Trophoblast cell (in vitro differentiated cells and primary cell): Measurements from ENCODE around the gene PPAN.
A peak's percentile ranks its signal among the peaks of the same experiment; 100 is the strongest.

ENCODE experiments used
- DNase-seq, 2 donors: peaks; one replicate each; pipeline ENCODE4 v3.0.0-alpha.2; 2016
- H2AFZ ChIP-seq: 2 replicates; pipeline ENCODE4 v1.6.1; 2013; ENCODE audit warnings: low read length, moderate library complexity, mild to moderate bottlenecking; ENCODE audit not compliant: insufficient read depth, poor library complexity
- H2AK5ac ChIP-seq: 2 replicates; pipeline ENCODE4 v1.6.1; 2013; ENCODE audit warnings: mild to moderate bottlenecking, low read length
- H2BK120ac ChIP-seq: 2 replicates; pipeline ENCODE4 v1.6.1; 2013; ENCODE audit warnings: low read length, mild to moderate bottlenecking, moderate library complexity; ENCODE audit not compliant: insufficient read depth, poor library complexity
- H2BK12ac ChIP-seq: 2 replicates; pipeline ENCODE4 v1.6.1; 2013; ENCODE audit warnings: mild to moderate bottlenecking, low read length, moderate library complexity
- H2BK5ac ChIP-seq: 2 replicates; pipeline ENCODE4 v1.6.1; 2013; ENCODE audit warnings: low read length, low read depth, moderate library complexity, mild to moderate bottlenecking; ENCODE audit not compliant: poor library complexity
- H3K14ac ChIP-seq: 2 replicates; pipeline ENCODE4 v1.6.1; 2013; ENCODE audit warnings: mild to moderate bottlenecking, low read length
- H3K18ac ChIP-seq: 2 replicates; pipeline ENCODE4 v1.6.1; 2013; ENCODE audit warnings: mild to moderate bottlenecking, low read length
- H3K23ac ChIP-seq: 2 replicates; pipeline ENCODE4 v1.6.1; 2013; ENCODE audit warnings: low read length
- H3K27ac ChIP-seq: 2 replicates; pipeline ENCODE4 v1.5.1; 2013; ENCODE audit warnings: low read depth, mild to moderate bottlenecking, inconsistent platforms, low read length, moderate library complexity
- H3K27me3 ChIP-seq: 2 replicates; pipeline ENCODE4 v1.6.1; 2013; ENCODE audit warnings: inconsistent platforms, mild to moderate bottlenecking, low read length, moderate library complexity; ENCODE audit not compliant: insufficient read depth
- H3K36me3 ChIP-seq, 2 experiments: 1 replicate in 1 of 2; 2 replicates in 1 of 2; pipeline ENCODE4 v1.6.1; 2013; ENCODE audit warnings: low read length in 2 of 2, mild to moderate bottlenecking in 2 of 2, moderate library complexity in 1 of 2; ENCODE audit not compliant: insufficient read depth in 2 of 2, control insufficient read depth in 1 of 2
- H3K4ac ChIP-seq: 2 replicates; pipeline ENCODE4 v1.6.1; 2013; ENCODE audit warnings: low read depth, mild to moderate bottlenecking, low read length, moderate library complexity
- H3K4me1 ChIP-seq, 2 experiments: 1 replicate in 1 of 2; 2 replicates in 1 of 2; pipeline ENCODE4 v1.6.1; 2013; ENCODE audit warnings: low read length in 2 of 2, mild to moderate bottlenecking in 2 of 2, moderate library complexity in 1 of 2; ENCODE audit not compliant: insufficient read depth in 2 of 2, control insufficient read depth in 1 of 2
- H3K4me2 ChIP-seq: 2 replicates; pipeline ENCODE4 v1.6.1; 2013; ENCODE audit warnings: inconsistent platforms, mild to moderate bottlenecking, low read length, moderate library complexity
- H3K4me3 ChIP-seq: 2 replicates; pipeline ENCODE4 v1.5.1; 2013; ENCODE audit warnings: mild to moderate bottlenecking, low read depth, low read length, inconsistent platforms
- H3K79me1 ChIP-seq: one replicate; pipeline ENCODE4 v1.6.1; 2013; ENCODE audit warnings: low read length
- H3K79me2 ChIP-seq: 2 replicates; pipeline ENCODE4 v1.6.1; 2013; ENCODE audit warnings: low read length, mild to moderate bottlenecking; ENCODE audit not compliant: control insufficient read depth, insufficient read depth, poor library complexity
- H3K9ac ChIP-seq: 2 replicates; pipeline ENCODE4 v1.6.1; 2013; ENCODE audit warnings: mild to moderate bottlenecking, low read length
- H3K9me3 ChIP-seq: 2 replicates; pipeline ENCODE4 v1.6.1; 2013; ENCODE audit warnings: low read depth, mild to moderate bottlenecking, control low read depth, inconsistent platforms, low read length; ENCODE audit not compliant: insufficient read depth
- H4K12ac ChIP-seq: 2 replicates; pipeline ENCODE4 v1.6.1; 2013; ENCODE audit warnings: low read depth, mild to moderate bottlenecking, low read length, moderate library complexity
- H4K8ac ChIP-seq: 2 replicates; pipeline ENCODE4 v1.6.1; 2013; ENCODE audit warnings: low read depth, mild to moderate bottlenecking, low read length, moderate library complexity
- H4K91ac ChIP-seq: one replicate; pipeline ENCODE4 v1.6.1; 2013; ENCODE audit warnings: low read depth, mild to moderate bottlenecking, low read length, moderate library complexity
- WGBS: extraction: QIAGEN DNeasy Blood & Tissue Kit; methylation state at CpG from one replicate; pipeline ENCODE4 v1.1.7; 2013; ENCODE audit warnings: missing lambda C conversion rate; ENCODE audit not compliant: insufficient read length, insufficient coverage; ENCODE audit errors: extremely low coverage; 5-methylcytosine and 5-hydroxymethylcytosine counted together

Gene PPAN

GRCh38 chr19:10102787-10103236, 3.4 kb upstream of the PPAN start:
- H3K4me1 ChIP-seq: peaks cover 0 to 10% of the 10 kb centered on the region in 2 experiments
- no peak overlapping the region for H2AFZ ChIP-seq
- no peak overlapping the region for H2AK5ac ChIP-seq
- H3K36me3 ChIP-seq: peaks cover 3 to 7% of the 10 kb centered on the region in 2 experiments
- no peak overlapping the region for H4K8ac ChIP-seq
- no peaks in the 10 kb centered on the region for H3K9me3 ChIP-seq
- no peak overlapping the region for H3K18ac ChIP-seq
- no peak overlapping the region for H3K23ac ChIP-seq
- H3K4me2 ChIP-seq: no peak overlapping the region
- H2BK12ac ChIP-seq: no peak overlapping the region
- peaks cover 3% of the 10 kb centered on the region for H3K79me1 ChIP-seq
- DNase-seq: no peak
- H3K27ac ChIP-seq: no peak overlapping the region
- no peak overlapping the region for H3K4ac ChIP-seq
- no peak overlapping the region for H4K91ac ChIP-seq
- no peak overlapping the region for H2BK120ac ChIP-seq
- WGBS: no CpG with 5 or more reads among the region's 7 CpGs
- no peak overlapping the region for H3K4me3 ChIP-seq
- no peak overlapping the region for H4K12ac ChIP-seq
- no peak overlapping the region for H3K14ac ChIP-seq
- H3K27me3 ChIP-seq: no peaks in the 10 kb centered on the region
- H2BK5ac ChIP-seq: no peak overlapping the region
- no peak overlapping the region for H3K9ac ChIP-seq
- peaks cover 9% of the 10 kb centered on the region for H3K79me2 ChIP-seq

- H3K9me3 ChIP-seq: no peaks in the 10 kb centered on the region
- DNase-seq: no peak
- H3K79me1 ChIP-seq: peaks cover 3% of the 10 kb centered on the region
- no peak overlapping the region for H4K91ac ChIP-seq
- no peak overlapping the region for H3K18ac ChIP-seq
- no peak overlapping the region for H3K9ac ChIP-seq
- peaks cover 11 to 15% of the 10 kb centered on the region in 2 experiments for H3K36me3 ChIP-seq
- no peak overlapping the region for H4K8ac ChIP-seq
- no peak overlapping the region for H2BK120ac ChIP-seq
- no peak overlapping the region for H3K4ac ChIP-seq
- H3K79me2 ChIP-seq: peaks cover 9% of the 10 kb centered on the region
- no peak overlapping the region for H3K27ac ChIP-seq
- H3K4me1 ChIP-seq: peaks cover 0 to 10% of the 10 kb centered on the region in 2 experiments
- no peak overlapping the region for H2AFZ ChIP-seq
- no peak overlapping the region for H2BK12ac ChIP-seq
- no peak overlapping the region for H3K14ac ChIP-seq
- H3K4me2 ChIP-seq: no peak overlapping the region
- no peak overlapping the region for H2BK5ac ChIP-seq
- H2AK5ac ChIP-seq: no peak overlapping the region
- no peak overlapping the region for H4K12ac ChIP-seq
- H3K27me3 ChIP-seq: no peaks in the 10 kb centered on the region
- H3K4me3 ChIP-seq: no peak overlapping the region
- H3K23ac ChIP-seq: no peak overlapping the region
Observed at GRCh38 chr19:10104130-10104513, 2.0 kb upstream of the PPAN start.

DNA sequence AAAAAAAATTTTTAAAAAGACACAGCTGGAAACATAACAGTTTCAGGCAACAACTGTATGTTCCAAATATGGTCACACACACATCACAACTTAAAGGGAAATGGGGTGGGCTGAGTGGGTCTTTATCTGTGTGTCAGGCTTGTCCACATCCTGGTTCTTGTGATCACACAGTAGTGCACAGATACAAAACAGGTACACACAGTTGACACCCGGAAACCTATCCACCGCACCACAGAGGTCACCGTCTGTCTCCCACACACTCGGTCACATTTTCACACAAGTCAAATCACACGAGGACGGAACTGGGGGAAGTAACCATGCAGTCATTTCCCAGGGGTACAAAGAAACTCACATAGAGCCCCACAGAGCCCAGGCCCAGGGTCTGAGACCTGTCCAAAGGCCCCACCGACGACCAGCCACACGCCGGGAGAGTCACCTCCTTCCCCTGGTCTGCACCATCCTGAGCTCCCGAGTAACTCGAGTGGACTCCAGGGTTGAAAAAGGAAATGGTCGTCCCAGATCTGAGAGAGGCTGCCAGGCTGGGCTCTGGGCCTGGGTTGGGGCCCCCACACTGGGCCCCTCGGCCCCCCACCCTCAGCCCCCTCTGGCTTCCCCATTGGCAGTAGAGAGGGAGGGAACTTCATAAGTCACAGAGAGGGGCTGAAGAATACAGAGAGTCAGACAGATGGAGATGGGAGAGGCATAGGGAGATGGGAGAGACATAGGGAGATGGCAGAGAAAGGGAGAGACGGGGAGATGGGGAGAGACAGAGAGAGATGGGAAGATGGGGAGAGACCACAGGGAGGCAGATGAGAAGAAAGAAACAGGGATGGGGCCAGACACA, 1.3 kb upstream of the PPAN start:
- no CpG with 5 or more reads among the region's 15 CpGs for WGBS
- Histone ChIP-seq H3K14ac (no peak overlapping the region), H4K8ac (peak overlapping the region; percentile 29), H2BK120ac (no peak overlapping the region), H3K79me2 (peaks cover 9% of the 10 kb centered on the region), H3K9me3 (no peaks in the 10 kb centered on the region), H3K9ac (no peak overlapping the region), H2AFZ (no peak overlapping the region), H3K4me1 (peaks cover 0 to 10% of the 10 kb centered on the region in 2 experiments), H3K79me1 (peaks cover 3% of the 10 kb centered on the region), H3K4ac (no peak overlapping the region), H4K12ac (no peak overlapping the region), H2AK5ac (no peak overlapping the region), H3K27me3 (no peaks in the 10 kb centered on the region), H3K27ac (no peak overlapping the region), H3K18ac (no peak overlapping the region), H3K4me3 (no peak overlapping the region), H2BK5ac (no peak overlapping the region), H2BK12ac (no peak overlapping the region), H3K4me2 (no peak overlapping the region), H3K23ac (no peak overlapping the region), H4K91ac (no peak overlapping the region), H3K36me3 (peaks cover 18 to 22% of the 10 kb centered on the region in 2 experiments)
- DNase-seq: no peak

- H3K18ac ChIP-seq: no peak overlapping the region
- H2AK5ac ChIP-seq: no peak overlapping the region
- H3K27me3 ChIP-seq: no peaks in the 10 kb centered on the region
- H2AFZ ChIP-seq: peak overlapping the region; percentile 38
- no peak overlapping the region for H2BK12ac ChIP-seq
- no peak overlapping the region for H2BK120ac ChIP-seq
- no peak overlapping the region for H3K4me3 ChIP-seq
- no peak overlapping the region for H3K14ac ChIP-seq
- no peaks in the 10 kb centered on the region for H3K9me3 ChIP-seq
- H3K36me3 ChIP-seq: peaks cover 26 to 30% of the 10 kb centered on the region in 2 experiments
- WGBS: no CpG with 5 or more reads among the region's 16 CpGs
- H3K23ac ChIP-seq: no peak overlapping the region
- peaks cover 9% of the 10 kb centered on the region for H3K79me2 ChIP-seq
- no peak overlapping the region for H3K27ac ChIP-seq
- H3K9ac ChIP-seq: no peak overlapping the region
- H4K91ac ChIP-seq: no peak overlapping the region
- H3K4me2 ChIP-seq: peak overlapping the region; percentile 22
- no peak overlapping the region for H4K8ac ChIP-seq
- H3K4me1 ChIP-seq: peaks cover 0 to 10% of the 10 kb centered on the region in 2 experiments
- no peak overlapping the region for H4K12ac ChIP-seq
- peaks cover 3% of the 10 kb centered on the region for H3K79me1 ChIP-seq
- H2BK5ac ChIP-seq: no peak overlapping the region
- no peak overlapping the region for H3K4ac ChIP-seq
- DNase-seq: no peak
Observed at GRCh38 chr19:10105509-10106099, 558 bp upstream of the PPAN start.
